H1 (cell line): ENCODE results near the gene DHTKD1. TPM values are rescaled to one million over a fixed set of nuclear protein-coding genes. Genes with fewer than 3 reads are reported as not detected.

Experiments used
- CBX5 ChIP-seq: fragments of 300-800, 300-1000 bp; sonication (generic); IDR thresholded peaks from 2 replicates; pipeline ENCODE4 v1.7.1; 2016; ENCODE audit warnings: antibody characterized with exemption, low read length, low read depth
- JUN ChIP-seq: IDR thresholded peaks from 2 replicates; pipeline ENCODE4 v1.6.1; 2011; ENCODE audit warnings: low read depth, mild to moderate bottlenecking, improper control_type of control experiment, low read length
- KDM4A ChIP-seq: IDR thresholded peaks from one replicate; pipeline ENCODE4 v1.7.1; 2012; ENCODE audit warnings: low read depth, mild to moderate bottlenecking, moderate library complexity, low read length, inconsistent platforms; ENCODE audit not compliant: severe bottlenecking
- POLR2A ChIP-seq, 2 experiments: IDR thresholded peaks; 1 replicate in 1 of 2; 2 replicates in 1 of 2; pipeline ENCODE4 v1.6.1; 2011; ENCODE audit warnings: low read depth in 2 of 2, low read length in 2 of 2, mild to moderate bottlenecking in 2 of 2; ENCODE audit errors: control extremely low read depth in 1 of 2
- POU5F1 ChIP-seq: IDR thresholded peaks from 2 replicates; pipeline ENCODE4 v1.6.1; 2011; ENCODE audit warnings: low read depth, mild to moderate bottlenecking, low read length, moderate library complexity
- SUZ12 ChIP-seq: fragments of 200-600 bp; sonication (generic); IDR thresholded peaks from 2 replicates; pipeline ENCODE4 v1.6.1; 2012; ENCODE audit warnings: mild to moderate bottlenecking, inconsistent platforms, low read length, moderate library complexity, mixed read lengths
- TAF1 ChIP-seq: IDR thresholded peaks from 2 replicates; pipeline ENCODE4 v1.6.1; 2011; ENCODE audit warnings: mild to moderate bottlenecking, low read depth, low read length
- polyA plus RNA-seq, 7 experiments: library from polyadenylated mRNA; depleted of rRNA in 3 of 7; stranded (reverse) in 5 of 7; unstranded in 2 of 7; fragments of >200 nt in 5 of 7; fragments of 200-250 nt in 2 of 7; gene quantifications; 1 replicate in 5 of 7; 2 replicates in 1 of 7; 4 replicates in 1 of 7; pipeline versions ENCODE4 v1.2.1 to v1.2.3, GENCODE V29; 2011 to 2013; ENCODE audit warnings: missing spikeins in 2 of 7, mixed read lengths in 2 of 7
- total RNA-seq: library from RNA; stranded (reverse); fragmentation: NEBNext Ultra II Directional; extraction: Animal tissue kit (Norgen Biotek cat#: 25700); gene quantifications from 2 replicates; pipeline ENCODE4 v1.2.1, GENCODE V29; 2021
- TF ChIP-seq, protein P1 (sequence below): IDR thresholded peaks from 2 replicates; pipeline ENCODE4 v1.6.1; 2012; ENCODE audit warnings: inconsistent platforms

Gene DHTKD1
- total and polyA plus RNA-seq, 2 of the 8 experiments (the other 6 are each of a cell fraction or from before 2014, with no cell fraction given) = 49.8 to 74.9 TPM

DNA sequence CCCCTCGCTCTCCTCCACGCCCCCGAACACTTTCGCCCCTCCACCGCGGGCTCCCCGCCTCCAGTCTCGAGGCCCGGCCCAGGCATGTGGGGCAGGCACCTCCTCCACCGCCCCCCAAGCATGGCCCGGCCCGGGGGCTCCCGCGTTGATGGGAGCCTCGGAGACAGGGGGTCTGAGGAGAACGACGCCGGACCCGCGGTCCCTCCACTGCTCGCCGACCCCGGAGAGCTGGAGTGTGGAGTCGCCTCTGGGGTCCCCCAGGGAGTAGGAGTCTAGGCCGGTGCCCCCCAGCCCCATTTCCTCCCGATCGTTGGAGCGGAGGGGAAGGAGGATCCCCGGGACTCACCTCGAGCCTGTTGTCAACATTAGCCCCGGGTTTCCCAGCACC, 26.4 kb upstream of the DHTKD1 start (continued):
- TF ChIP-seq CBX5 (no peak), KDM4A (peak; percentile 23), JUN (no peak), SUZ12 (no peak), POLR2A (IDR thresholded peaks at IDR 0.05; ENCODE audit: control extremely low read depth in 1 of 2, low read depth in 2 of 2, low read length in 2 of 2) (peak; percentile 72 to 73), TAF1 (peak; percentile 71), POU5F1 (no peak)
- TF ChIP-seq, protein P1, sequence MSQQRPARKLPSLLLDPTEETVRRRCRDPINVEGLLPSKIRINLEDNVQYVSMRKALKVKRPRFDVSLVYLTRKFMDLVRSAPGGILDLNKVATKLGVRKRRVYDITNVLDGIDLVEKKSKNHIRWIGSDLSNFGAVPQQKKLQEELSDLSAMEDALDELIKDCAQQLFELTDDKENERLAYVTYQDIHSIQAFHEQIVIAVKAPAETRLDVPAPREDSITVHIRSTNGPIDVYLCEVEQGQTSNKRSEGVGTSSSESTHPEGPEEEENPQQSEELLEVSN = no peak
